Hematopoietic multipotent progenitor cell treated with erythropoietin and hydrocortisone succinate and interleukin-3 and kit ligand, for 8 days (in vitro differentiated cells): ENCODE results near the gene ETFB.
A peak's percentile ranks its signal among the peaks of the same experiment; 100 is the strongest.

Experiments
- DNase-seq: peaks from one replicate; pipeline ENCODE4 v3.0.0-alpha.2; 2015

Gene ETFB

DNA sequence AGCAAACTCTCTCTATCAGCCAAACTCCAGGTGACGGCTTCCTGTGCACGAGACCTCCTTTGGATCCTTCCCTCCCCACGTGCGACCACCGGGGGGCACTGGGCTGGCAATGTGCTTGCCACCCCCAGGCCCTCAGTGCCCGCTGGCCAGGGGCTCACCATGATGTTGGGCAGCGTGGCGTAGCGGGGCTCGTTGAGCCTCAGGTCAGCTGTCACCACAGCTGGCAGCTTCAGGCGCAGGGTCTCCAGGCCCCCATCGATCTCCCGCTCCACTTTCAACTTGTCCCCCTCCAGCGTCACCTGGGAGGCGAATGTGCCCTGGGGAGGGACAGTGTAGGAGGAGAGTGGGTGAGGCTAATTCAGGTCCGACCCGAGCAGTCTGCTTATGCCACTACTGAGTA lies 19.4 kb downstream of the ETFB start:
- no peak for DNase-seq

DNA sequence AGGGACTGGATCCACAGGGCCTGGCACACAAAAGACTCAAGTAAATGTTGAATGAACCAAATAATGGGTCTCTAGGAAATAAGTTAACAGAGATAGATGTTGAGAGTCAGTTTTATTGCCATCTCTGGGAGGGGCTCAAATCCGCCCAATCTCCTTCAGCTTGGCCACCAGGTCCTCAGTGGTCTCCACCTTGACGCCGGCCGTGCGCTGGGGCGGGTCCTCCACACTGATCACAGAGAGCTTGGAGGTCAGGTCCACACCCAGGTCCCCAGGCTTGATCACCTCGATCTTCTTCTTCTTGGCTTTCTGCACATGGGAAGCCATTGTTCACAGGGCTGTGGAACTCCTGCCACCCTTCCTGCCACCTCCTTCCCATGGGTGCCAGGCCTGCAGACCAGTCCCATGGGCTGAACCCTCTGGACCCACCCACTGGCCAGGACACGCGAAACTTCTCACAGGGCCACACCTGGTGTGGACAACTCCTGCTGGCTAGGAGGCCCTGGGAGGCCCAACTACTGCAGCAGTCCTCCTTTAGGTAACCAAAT lies 21.0 kb downstream of the ETFB start:
- no peak for DNase-seq

DNA sequence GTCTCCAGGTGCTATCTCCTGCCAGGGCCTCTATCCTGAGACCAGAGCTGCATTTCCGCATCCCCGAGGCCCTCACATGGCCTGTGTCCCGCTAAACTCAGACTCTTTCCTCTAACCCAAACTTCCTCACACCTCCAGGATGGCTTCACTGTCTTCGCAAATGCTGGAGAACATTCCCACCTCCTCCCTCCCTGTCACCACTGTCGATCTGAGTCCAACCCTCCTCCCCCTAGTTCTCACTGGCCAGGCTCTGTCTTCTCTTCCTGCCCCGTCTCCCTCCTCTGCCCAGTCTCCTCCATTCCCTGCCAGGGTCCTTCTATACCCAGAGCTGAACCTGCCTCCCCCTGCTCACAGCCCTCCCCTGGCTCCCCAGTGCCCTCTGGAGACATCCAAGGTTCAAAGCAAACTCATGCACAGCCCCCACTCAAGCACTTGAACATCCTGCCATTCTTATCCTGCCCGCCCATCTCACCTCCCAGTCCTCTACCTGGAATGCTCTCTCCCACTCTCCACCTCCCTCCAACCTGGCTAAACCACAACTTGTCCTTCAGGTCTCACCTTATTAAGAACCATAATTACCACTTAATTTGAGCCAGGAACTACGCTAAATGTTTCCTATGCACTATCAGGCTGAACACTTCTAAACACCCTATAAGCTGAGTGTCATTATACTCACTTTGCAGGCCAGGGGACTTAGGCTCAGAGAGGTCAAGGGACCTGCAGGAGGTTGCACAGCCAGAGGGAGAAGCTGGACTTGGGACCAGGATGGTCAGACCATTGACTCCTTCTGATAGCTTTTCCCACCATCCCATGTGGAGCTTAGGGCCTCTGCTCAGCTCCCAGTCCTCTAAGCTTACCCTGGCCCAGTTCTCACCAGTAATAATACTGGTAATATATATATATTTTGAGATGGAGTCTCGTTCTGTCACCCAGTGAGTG lies 23.3 kb downstream of the ETFB start:
- DNase-seq = no peak

DNA sequence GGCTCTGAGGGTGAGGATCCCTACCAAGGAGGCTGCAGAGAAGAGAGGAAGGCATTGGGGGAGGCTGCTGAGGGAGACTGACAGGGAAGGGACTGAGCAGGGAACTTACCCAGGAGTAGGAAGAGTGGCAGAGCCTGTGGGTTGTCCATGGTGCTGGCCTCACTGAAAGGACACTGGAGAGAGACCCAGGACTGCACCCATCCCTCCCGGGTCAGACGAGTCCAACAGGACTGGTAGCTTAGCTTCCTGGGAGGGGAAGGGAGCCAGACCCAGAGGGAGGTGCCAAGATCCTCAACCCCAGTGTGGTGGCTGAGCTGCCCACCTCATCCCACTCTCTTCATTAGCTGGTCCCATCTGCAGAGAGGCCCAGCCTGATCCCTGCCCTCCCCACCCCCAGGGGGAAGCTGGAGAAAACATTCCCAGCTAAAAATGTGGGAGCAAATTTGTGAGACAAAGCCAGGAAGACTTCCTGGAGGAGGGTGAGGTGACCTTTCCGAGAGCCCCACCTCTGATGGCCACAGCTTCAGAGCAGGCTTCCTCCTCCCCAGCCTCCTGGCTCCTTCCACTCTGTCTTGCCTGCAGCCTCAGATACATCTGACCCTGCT lies 24.1 kb downstream of the ETFB start, which contains the start of gene VSIG10L:
Gene VSIG10L, minus strand, starts transcription at position 164 of the 605 bp plus-strand sequence. Its CDS starts 15 bp downstream, at position 149.
- DNase-seq = no peak

DNA sequence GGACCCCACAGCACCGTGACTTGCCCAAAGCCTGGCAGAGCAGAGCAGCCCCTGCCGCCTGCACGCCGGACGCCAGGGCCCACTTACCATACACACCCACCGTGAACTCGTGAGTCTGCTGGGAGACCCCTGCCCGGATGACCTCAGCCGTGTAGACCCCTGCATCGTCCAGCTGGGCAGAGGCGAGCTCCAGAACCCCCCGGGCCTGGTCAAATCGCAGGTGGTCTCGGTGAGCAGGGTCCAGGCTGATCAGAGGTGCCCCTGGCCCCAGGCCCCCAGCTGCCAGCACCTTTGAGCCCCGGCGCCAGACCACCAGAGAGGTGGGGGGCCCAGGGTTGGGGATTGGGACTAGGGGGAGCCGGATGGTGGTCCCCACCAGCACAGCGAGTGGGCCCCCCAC lies 25.1 kb downstream of the ETFB start:
- DNase-seq = no peak

DNA sequence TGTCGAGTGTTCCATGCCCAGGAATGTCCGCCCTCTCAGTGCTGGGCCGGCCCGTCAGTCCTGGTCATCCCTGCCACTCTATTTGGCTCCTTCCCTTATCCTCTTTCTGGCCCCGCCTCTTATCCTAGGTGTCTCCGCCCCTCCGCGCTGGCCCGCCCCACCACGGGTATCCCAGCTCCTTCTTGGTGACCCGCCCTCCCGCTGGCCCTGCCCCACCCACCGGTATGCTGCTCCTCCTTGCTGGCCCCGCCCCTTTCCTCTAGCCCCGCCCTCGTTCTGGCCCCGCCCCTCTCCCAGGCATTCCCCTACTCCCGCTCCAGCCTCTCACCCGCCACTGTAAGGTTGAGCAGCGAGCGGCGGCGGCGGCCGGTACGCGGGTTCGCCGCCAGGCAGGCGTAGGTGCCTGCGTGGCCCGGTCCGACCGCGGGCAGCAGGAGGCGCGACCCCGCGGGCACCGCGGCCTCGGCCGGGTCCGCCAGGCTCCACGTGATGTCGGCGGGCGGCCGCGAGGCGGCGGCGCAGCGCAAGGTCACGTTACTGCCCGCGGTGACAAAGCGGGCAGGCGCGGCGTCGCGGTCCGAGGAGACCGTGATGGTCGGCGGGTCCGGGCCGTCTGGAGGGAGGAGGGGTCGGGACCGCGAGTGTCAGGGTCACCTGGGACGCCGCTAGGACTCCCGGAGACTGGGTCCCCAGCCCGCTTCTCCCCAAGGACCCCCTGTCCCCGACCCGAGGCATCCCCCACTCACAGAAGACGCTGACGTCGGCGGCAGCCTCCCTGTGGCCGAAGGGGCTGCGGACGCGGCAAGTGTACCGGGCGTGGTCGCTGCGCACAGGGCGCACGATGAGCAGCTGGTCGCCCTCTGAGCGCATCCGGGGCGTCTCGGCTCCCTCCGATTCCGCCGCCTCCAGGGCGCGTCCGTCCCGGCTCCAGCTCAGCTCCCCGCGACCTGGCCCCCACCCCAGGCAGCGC lies 26.2 kb downstream of the ETFB start:
- DNase-seq = peak; percentile 96

DNA sequence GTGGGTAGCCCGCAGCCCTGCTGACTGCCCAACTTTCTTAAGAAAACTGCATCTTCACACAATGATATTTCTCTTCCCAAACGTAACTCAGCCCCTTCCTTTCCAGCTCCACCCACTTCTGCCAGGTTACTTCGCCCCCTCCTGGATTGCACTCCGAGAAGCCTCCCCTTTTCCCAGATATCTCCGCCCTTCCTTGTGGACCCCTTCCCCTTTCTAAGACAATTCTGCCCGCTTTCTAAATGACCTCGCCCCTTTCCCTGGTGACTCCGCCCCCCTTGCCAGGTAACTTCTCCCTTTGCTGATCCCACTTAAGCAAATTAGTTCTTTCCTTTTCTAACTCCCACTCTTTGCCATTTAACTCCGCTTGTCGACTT lies 26.9 kb downstream of the ETFB start:
- DNase-seq = no peak

DNA sequence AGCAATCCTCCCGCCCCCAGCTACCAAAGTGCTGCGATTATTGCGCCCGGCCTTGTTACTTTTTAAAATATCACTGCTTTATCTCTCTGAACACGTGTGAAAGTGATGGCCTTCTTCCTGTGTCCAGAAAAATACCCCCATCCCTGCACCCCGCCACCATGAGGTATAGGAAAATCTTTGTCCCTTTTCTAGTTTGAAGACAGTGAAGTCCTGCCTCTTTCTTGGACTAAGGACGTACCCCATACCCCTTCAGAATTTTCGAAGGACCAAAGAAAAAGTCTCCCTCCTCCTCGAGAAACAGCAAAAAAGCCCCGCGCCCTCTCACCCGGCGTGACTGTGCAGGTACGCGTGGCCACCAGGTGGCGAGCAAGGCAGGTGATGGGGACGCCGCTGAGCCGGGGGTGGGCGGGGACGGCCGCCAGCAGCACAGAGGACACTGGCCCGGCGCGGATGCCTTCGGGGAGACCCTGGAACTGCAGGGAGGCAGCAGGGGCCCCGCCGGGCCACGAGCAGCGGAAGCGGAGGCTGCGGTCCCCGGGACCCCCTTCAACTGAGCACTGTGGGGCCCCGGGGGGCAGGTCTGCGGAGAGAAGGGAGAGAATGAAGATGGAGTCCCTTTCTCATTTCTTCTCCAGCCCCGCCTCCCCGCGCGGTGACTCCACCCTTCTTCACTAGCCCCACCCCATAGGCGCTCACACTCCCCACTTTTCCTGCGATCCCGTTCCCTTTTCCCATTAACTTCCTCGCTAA lies 27.4 kb downstream of the ETFB start:
- peak; percentile 80 for DNase-seq

DNA sequence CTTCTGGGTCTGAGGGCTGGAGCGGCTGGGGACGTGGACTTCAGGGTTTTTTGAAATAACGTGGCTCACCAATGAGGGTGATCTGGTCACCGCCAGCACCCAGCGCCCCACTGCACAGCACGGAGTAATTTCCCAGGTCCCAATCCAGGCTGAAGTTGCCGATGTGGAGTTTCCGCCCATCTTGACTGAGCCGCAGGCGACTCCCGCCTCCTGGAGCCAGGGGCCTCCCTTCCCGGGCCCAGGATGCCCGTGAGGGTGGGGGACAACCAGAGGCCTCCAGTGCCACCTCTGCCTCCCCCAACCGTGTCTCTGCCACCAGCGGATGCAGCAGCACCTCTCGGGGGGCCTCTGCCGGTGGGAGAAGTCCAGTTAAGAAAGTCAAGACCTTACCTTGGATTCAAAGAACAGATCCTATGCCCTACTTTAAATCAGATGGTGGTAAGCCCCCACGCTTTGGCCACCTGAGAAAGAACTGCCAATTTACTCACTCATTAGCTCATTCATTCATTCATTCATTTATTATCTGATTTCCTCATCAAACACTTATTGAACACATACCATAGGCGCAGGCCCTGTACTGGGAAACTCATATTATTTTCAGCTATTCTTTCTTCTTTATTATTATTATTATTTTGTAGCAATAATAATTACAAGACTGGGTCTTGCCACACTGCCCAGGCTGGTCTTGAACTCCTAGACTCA lies 28.2 kb downstream of the ETFB start:
- no peak for DNase-seq

DNA sequence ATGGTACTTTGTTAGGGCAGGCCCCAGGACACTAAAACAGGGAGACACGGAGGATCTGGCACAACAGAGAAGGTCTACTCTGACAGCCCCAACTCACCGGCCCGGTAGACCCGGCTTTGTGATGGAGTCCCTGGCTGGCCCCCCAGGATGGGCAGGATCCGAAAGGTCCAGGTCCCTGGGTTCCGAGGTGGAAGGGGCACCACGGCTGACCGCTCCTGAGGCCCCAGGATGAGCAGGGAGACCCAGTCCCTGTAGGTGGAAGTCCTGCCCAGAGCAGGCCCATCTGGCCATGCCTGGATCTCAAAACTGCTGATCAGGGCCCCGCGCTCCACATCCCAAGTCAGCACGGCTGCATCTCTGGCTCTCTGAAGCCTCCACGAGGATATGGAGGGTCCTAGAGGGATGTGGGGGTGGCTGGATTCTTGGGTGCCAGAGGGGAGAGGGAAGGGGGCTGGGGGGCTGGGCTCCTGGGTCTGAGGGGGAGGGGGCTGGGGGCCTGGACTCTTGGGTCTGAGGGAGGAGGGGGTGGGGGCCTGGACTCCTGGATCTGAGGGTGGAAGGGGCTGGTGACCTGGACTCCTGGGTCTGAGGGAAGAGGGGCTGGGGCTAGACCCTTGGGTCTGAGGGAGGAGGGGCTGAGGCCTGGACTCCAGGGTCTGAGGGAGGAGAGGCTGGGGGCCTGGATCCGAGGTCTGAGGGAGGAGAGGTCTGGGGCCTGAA lies 28.9 kb downstream of the ETFB start:
- no peak for DNase-seq

DNA sequence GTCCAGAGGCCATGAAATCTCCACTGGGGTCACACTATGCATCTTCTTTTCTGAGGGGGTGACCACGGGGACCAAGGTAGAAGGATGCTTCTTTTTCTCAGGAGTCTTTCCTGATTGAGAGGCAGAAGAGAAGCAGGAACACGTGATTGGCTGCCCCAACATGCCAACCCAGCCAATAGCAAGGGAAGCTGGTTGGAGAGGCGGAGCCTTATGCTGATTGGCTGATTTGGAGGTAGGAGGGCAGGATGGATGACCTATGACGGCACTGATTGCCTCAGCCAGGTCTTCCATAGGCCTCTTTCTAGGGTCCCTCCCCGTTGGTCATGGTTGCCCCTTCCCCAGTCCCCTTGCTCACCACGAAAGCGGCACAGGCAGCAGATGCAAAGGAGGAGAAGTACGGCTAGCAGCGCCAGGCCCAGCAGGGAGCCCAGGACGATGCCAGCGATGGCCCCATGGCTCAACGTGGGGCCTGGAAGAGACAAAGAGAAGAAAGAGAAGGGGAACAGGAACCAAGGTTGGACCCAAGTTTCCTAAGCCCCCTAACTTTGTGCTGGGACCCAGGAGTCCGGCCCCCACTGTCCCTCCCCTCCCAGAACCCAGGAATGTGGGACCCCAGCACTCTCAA lies 32.2 kb downstream of the ETFB start:
- peak; percentile 36 for DNase-seq

DNA sequence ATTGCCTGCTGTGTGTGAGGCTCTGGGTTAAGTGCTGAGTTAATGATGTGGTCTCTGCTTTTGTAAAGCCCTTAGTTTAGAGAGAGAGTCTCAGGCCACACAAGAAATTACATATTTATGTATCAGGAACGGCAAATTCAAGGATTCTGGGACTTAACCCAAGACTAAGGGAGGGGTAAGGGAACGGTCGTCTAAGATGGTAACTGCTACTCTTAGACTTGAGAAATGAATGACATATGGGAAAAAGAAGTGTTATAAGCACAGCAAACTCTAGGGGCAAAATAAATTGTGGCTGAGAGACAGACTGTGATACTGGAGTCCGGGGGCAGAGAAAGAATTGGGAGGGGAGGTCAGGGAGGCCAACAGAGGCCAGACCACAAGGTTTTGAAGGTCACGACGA lies 34.5 kb downstream of the ETFB start:
- no peak for DNase-seq

DNA sequence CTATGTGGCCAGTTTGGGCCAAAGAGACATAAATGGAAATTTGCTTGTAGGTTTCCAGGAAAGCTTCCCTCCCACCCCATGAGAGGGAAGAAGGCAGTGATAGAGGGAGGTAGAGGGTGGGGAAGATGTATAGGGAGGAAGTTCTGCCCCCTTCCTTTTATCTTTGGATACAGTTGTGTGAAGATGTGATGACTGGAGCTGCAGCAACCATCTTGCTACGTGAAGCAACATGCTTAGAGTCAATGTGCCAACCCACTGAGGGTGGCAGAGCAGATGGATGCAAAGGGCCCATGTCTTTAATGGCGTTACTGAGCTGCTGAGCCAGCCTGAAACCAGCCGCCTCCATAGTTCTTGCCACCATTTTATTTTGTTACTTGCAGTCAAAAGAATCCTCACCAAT lies 35.0 kb downstream of the ETFB start:
- DNase-seq = no peak

DNA sequence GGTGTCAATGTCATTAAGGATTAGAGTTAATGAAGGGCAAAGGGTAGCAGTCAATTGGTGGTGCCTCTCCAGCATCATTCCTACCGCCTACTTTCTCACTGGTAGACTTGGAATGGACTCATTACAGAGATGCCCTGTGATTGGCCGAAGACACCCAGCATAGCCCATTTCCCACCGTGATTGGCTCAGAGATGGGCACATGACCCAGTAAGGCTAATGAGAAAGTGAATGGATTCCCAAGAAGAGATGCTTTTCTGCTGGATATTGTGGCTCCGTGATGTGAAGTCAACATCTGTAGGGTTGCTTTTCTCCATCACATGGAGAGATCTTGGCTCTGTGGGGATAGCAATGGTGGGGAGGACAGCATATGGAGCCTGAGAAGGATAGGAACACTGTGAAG lies 35.8 kb downstream of the ETFB start:
- no peak for DNase-seq

DNA sequence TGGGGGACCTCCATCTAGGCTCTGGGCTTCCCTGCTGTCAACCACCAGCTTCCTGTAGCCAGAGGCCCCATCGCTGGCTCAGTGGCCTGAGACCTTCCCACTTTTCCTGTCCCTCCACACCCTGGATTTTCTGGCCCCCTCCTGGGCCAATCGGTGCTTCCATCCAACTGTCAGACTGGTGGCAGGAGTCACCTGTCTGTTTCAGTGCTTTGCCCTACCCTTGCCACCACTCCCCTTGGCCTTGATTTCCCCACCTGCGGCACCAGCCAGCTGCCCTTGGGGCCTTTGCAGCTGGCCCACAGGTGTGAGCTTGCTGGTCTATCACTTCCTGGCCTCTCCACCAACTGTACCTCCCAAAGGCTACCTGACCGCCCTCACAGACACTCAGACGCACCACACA lies 36.8 kb downstream of the ETFB start:
- no peak for DNase-seq

DNA sequence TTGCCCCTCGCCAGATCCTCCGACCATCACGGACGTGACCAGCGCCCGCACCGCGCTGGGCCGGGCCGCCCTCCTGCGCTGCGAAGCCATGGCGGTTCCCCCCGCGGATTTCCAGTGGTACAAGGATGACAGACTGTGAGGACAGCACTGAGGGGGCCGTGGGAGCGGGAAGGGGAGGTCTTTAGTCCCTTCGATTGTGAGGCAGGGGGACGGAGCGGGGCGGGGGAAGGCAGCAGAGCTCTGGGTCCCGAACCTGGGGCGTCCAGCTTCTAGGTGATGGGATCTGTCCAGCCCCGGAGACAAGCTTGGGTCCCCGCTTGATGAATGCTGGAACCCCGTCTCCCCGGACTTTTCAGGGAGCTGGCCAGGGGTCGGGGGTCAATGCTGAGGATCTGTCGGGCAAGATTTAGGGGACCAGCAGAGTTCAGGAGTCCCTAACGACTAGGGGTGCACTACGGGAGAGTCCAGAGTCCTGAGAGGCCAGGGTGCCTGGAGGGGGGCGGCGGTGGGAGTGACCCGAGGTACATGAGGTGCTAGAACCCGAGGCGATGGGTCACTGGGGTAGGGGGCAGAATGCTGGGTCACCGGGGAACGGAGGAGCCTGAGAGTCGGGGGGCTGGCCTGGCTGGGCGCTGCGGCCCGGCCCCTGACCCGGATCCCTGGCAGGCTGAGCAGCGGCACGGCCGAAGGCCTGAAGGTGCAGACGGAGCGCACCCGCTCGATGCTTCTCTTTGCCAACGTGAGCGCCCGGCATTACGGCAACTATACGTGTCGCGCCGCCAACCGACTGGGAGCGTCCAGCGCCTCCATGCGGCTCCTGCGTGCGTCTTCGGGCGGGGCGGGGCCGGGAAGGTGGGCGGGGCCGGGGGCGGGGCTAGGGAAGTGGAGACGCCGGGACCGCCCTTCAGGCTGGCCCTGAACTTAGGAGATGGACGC lies 38.9 kb downstream of the ETFB start:
- DNase-seq = peak; percentile 73

DNA sequence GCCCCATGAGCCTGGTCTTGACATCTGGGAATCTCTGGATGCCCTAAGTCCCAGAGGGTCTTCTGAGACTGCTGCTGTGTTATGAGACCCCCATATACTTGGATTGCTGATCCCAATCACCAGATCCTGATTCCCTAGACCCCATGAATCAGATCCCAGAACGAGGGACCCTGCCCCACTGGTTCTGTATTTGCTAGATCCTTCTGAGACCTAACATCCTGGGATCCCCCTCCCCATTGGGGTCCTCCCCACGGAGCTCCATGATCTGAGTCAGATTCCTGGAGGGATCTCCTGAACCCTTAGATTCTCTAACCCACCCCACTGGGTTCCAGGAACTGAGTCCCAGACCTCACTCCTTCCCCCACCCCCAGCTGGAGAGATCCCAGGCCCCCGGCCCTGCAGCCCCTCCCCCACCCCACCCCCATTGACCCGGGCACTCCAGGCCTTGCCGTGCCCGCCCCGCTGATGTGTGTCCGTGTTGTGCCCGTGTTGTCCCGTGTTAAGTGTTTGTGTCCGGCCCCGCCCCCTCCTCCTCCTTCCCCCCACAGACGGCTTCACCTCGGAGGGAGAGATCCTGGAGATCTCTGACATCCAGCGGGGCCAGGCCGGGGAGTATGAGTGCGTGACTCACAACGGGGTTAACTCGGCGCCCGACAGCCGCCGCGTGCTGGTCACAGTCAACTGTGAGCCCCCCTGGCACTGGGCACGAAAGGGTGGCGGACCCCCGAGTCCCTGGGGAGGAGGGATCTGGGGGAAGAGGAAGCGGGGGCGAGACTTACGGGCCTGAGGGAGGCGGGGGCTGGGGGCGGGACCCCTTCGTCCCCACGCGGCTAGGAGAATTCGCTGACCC lies 39.7 kb downstream of the ETFB start:
- no peak for DNase-seq
